Inferior parietal cortex (tissue), 1 donor: ENCODE data around the gene GRM1.

Source experiments
- DNase-seq: peaks from one replicate; pipeline ENCODE4 v3.0.0-alpha.2; 2016; ENCODE audit errors: extremely low spot score

GRM1 gene

GRCh38 chr6:146364816-146365594, 336.1 kb downstream of the GRM1 start:
- DNase-seq, result no peak

DNA sequence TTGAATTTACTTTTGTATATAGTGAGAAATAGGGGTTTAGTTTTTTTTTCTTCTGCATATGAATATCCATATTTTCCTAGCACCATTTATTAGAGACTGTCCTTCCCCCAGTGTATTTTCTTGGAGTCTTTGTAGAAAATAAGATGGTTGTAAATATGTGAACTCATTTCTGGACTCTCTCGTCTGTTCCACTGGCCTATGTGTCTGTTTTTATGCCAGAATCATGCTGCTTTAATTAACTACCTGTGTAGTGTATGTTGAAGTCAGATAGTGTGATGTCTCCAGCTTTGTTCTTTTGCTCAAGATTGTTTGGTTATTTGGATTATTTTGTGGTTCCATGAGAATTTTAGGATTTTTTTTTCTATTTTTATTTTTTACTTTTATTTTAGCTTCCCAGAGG, 338.2 kb downstream of the GRM1 start:
- DNase-seq, result no peak

- DNase-seq, result no peak
These were observed 341.0 kb downstream of the GRM1 start for GRCh38 chr6:146369866-146370265.

DNA sequence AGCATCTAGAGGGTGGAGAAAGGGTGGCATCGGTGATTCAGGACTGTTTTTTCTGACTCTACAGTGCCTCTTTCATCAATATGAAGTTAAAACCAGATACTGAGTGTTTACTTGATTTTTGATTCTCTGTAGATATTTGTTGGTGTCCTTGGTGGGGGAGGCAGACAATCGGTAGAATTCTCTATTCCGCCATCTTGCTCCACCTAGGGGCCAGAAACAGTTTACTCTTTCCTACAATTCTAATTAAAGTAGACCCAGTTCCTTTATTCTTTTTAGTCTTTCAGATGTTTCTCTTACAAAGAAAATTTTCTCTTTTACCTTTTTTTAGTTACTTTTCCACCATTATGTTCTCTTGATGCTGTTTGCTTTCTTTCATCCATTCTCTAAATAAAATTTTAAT, 352.6 kb downstream of the GRM1 start:
- DNase-seq, result no peak

DNA sequence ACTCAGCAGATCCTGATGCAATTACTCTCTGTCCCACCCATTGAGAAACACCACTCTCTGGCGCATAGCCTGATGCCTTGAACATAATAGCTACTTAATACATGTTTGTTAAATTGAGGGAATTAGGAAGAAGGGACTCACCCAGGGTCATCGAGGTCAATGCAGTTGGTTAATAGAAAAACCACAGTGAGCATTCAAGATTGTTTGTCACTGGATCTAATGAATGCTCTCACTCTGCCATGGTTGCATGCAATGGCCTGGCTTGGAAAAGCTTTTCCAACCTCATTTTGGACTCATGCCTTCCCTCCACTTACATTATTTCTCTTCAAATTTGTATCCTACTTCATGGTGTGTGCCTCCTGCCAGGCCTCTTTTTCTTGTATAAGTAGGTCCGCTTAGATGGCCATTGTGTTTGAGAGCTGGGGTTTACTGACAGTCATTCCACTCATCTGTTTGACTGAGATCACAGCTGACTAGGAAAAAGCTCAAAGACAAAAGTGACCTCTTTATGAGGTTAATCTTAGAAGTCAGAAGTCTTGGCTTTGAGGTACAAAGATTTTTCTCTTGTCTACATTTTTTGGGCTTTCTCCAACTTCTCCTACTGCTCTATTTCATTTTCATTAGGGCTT, 360.0 kb downstream of the GRM1 start:
- no peak for DNase-seq

GRCh38 chr6:146389740-146390139, 360.9 kb downstream of the GRM1 start:
- no peak for DNase-seq

GRCh38 chr6:146397638-146398037, 368.8 kb downstream of the GRM1 start:
- no peak for DNase-seq

DNA sequence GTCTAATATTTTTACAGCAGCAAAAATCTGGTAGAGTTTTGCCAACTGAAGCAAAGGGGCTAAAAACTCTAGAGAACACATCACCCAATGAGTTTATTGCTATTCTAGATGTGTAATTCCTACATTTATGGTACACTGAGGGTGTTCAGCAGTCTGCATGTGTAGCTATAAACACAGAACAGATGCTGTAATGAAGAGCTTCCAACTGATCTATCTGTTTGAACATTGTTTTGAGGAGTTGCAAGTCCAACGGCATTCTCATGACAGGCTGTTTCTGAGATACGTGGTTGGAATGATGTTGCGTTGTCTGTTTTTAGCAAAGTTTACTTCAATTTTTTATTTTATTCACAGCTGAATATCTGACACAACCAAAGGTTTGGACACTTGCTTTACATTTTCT, 373.6 kb downstream of the GRM1 start:
- no peak for DNase-seq

DNA sequence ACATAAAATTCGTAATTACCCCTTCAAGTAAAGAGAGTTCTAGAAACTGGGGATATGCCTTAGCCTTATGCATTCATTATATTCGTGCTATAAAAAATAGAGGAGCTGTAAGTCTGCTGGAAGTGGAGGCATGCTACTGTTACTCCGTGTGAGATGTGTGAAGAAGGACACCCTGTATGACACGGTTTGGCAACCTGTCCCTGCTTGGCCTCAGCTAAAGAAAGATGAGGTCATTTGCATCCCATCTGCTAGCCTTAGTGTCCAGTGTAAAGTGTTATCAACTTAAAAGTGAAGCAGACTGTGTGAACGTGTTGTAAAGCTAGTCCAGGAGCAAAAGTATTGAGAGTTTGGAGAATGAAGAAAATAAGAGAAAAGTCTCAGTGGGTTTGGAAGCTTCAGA, 379.7 kb downstream of the GRM1 start:
- DNase-seq, result no peak

DNA sequence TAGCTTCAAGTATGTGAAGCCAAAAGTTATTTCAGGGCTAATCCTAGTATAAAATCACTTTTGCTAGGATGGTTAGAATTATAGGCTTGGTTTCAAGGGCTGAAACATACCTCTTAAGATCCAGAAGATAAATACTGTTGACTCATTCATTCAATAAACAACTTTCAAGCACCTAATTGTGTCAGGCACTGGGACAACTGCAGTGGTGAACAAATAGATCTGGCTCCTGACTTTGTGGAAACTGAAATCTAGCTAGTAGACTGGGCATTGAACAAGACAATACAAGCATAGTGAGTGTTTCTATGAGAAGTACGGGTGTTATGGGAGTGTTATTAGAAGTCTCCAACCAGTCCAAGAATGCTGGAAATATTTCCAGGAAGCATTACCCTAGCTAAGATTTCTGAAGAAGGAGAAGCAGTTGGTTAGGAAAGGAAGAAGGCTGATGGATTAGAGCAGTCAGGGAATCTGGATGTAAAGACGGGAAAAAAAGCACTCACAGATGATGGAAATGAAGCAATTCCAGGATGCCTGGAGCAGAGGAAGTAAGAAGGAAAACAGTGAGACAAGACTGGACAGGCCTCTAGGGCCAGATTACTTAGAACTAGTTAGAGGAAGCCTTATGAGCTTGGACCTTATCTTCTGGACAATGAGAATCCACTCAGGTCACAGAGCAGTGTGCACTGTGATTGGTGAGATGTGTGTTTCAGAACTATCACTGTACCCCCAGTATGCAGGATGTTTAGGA, 382.2 kb downstream of the GRM1 start:
- DNase-seq, result no peak

- no peak for DNase-seq
These were observed 390.7 kb downstream of the GRM1 start for GRCh38 chr6:146419576-146419975.

DNA sequence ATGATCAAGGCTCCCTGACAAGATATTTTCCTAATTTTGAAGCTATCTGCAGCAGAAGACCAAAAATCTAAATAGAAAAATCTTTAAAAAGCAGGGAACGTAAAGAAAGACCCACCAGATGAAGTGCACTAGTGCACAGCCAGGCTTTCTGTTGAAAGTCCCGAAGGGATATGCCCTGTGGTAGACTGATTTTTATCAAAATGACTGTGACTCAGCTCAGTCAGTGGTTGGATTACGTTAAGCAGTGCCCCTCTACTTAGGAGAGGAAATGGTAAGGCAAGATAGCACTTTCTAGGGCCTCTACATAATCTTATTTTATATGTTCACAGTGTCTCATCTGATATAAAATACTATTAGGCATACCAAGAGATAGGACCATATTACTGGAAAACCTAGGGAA, 391.4 kb downstream of the GRM1 start:
- no peak for DNase-seq

GRCh38 chr6:146422789-146423375, 394.0 kb downstream of the GRM1 start:
- no peak for DNase-seq

DNA sequence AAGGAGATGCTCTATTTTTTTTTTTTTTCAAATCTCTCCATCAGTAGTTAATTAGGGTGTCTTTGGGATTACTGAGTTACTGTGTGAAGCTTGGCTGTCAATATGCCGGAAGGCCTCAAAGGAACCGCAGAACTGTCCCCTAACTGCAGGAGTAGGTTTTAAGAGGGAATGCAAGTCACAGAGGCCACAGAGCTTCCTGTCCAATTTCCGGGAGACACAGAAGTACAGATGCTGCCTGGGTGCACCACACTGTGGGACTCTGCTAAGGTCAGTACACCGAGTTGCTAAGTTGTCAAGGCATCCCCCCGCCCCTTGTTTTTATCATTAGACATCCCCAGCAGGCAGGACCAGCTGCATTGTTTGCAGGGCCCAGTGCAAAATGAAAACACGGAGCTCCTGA, 394.6 kb downstream of the GRM1 start:
- DNase-seq, result no peak

DNA sequence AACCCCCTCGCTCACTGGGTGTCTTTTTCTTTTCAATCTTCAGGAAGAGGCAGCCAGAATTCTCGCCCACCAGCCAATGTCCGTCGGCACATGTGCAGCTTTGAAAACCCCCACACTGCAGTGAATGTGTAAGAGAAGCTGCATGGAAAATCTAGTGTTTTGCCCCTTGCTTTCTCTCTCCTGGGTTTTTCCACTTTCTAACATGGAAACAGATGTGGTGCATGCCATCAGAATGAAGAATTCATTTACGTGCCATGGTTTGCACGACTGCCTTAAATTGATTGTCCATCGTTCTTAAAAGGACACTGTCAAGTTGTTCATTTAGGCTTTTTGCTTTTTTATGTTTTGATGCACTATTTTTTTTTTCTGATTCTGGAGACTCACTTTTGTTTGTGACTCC, 397.7 kb downstream of the GRM1 start:
- DNase-seq, result no peak

- no peak for DNase-seq
These were observed 401.0 kb downstream of the GRM1 start for GRCh38 chr6:146429831-146430230.

GRCh38 chr6:146433881-146434731, 405.2 kb downstream of the GRM1 start:
- DNase-seq, result no peak

DNA sequence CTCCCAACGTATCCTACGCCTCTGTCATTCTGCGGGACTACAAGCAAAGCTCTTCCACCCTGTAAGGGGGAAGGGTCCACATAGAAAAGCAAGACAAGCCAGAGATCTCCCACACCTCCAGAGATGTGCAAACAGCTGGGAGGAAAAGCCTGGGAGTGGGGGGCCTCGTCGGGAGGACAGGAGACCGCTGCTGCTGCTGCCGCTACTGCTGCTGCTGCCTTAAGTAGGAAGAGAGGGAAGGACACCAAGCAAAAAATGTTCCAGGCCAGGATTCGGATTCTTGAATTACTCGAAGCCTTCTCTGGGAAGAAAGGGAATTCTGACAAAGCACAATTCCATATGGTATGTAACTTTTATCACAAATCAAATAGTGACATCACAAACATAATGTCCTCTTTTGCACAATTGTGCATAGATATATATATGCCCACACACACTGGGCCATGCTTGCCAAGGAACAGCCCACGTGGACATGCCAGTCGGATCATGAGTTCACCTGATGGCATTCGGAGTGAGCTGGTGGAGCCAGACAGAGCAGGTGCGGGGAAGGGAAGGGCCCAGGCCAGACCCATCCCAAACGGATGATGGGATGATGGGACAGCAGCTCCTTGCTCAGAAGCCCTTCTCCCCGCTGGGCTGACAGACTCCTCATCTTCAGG, 406.0 kb downstream of the GRM1 start:
- no peak for DNase-seq

GRCh38 chr6:146441907-146442306, 413.0 kb downstream of the GRM1 start:
- DNase-seq, result no peak

DNA sequence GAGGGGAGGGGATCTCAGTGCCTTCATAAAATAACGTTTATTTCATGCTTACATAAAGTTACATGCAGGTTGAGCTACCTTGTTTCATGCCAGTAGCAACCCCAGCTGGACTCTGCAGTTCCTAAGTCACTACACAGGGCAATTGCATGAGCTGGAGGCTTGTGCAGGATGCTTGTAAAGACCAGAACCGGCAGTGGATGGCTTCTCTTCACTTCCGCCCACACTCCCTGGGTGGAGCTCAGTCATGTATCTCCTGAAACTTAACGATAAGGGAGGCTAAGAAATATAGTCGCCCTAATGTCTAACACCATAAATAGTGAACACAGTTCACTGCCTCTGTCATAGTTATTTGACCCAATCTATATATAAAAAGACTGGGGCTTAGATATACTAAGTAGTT, 415.3 kb downstream of the GRM1 start:
- DNase-seq, result no peak

- DNase-seq, result no peak
These were observed 416.4 kb downstream of the GRM1 start for GRCh38 chr6:146445233-146445632.
